IMR-90 (cell line): ENCODE results near the gene PRRC2A. TPM values are rescaled to one million over a fixed set of nuclear protein-coding genes. Genes with fewer than 3 reads are reported as not detected.

Source experiments
- ATAC-seq: fragments of 200-7000 bp; cut with Tn5 transposase; 2 replicates; pipeline ENCODE4 v1.9.1; 2020; ENCODE audit warnings: low read depth, mild to moderate bottlenecking, moderate library complexity
- BruUV-seq: library from RNA; stranded (reverse); fragments of 400-500 nt; replicated peaks from 2 replicates; lab custom pipeline; 2021; lab: Mats Ljungman, UMichigan
- CTCF ChIA-PET: fragments of 300-600 bp; formaldehyde crosslinking; extraction: SDS; loops from one replicate; lab custom pipeline; 2021; ENCODE audit warnings: antibody characterized with exemption; lab: Yijun Ruan, JAX
- POLR2A ChIA-PET: fragments of 300-600 bp; sonication (Branson Sonifier 250); formaldehyde crosslinking; loops from one replicate; lab custom pipeline; 2022; ENCODE audit warnings: antibody characterized with exemption; ENCODE audit not compliant: unreplicated experiment; lab: Charles Lee
- DNase-seq: peaks from one replicate; pipeline ENCODE4 v3.0.0; 2013
- H2AFZ ChIP-seq: replicated peaks from 2 replicates; pipeline ENCODE3; 2013; ENCODE audit warnings: low read length, mild to moderate bottlenecking; ENCODE audit not compliant: poor library complexity
- H2AK5ac ChIP-seq: 2 replicates; pipeline ENCODE4 v1.6.1; 2013; ENCODE audit warnings: low read depth, low read length, inconsistent platforms
- H2AK9ac ChIP-seq: replicated peaks from 2 replicates; pipeline ENCODE3; 2013; ENCODE audit warnings: mild to moderate bottlenecking, low read depth, low read length, moderate library complexity; ENCODE audit not compliant: poor library complexity
- H2BK120ac ChIP-seq: 2 replicates; pipeline ENCODE4 v1.6.1; 2013; ENCODE audit warnings: low read depth, low read length, inconsistent platforms
- H2BK15ac ChIP-seq: 3 replicates; pipeline ENCODE4 v1.6.1; 2013; ENCODE audit warnings: low read depth, low read length, inconsistent platforms
- H2BK20ac ChIP-seq: 2 replicates; pipeline ENCODE4 v1.6.1; 2013; ENCODE audit warnings: low read depth, mild to moderate bottlenecking, inconsistent platforms, low read length, moderate library complexity
- H2BK5ac ChIP-seq: 2 replicates; pipeline ENCODE4 v1.6.1; 2013; ENCODE audit warnings: mild to moderate bottlenecking, low read depth, low read length, inconsistent platforms; ENCODE audit not compliant: poor library complexity, severe bottlenecking
- H3K14ac ChIP-seq: replicated peaks from 2 replicates; pipeline ENCODE4 v1.6.1; 2013; ENCODE audit warnings: low read depth, low read length, inconsistent platforms
- H3K18ac ChIP-seq: 2 replicates; pipeline ENCODE4 v1.6.1; 2013; ENCODE audit warnings: low read depth, low read length, control low read depth
- H3K23ac ChIP-seq: 2 replicates; pipeline ENCODE4 v1.6.1; 2013; ENCODE audit warnings: low read depth, low read length, inconsistent platforms
- H3K27ac ChIP-seq: 2 replicates; pipeline ENCODE4 v1.5.1; 2013; ENCODE audit warnings: mild to moderate bottlenecking, control low read depth, low read length; ENCODE audit not compliant: insufficient read depth
- H3K27me3 ChIP-seq: 2 replicates; pipeline ENCODE4 v1.6.1; 2013; ENCODE audit warnings: low read length; ENCODE audit not compliant: control insufficient read depth, insufficient read depth
- H3K36me3 ChIP-seq: 2 replicates; pipeline ENCODE4 v1.6.1; 2013; ENCODE audit warnings: low read length, mixed read lengths; ENCODE audit not compliant: control insufficient read depth, insufficient read depth
- H3K4ac ChIP-seq: 2 replicates; pipeline ENCODE4 v1.6.1; 2013; ENCODE audit warnings: low read depth, low read length, inconsistent platforms
- H3K4me1 ChIP-seq: 2 replicates; pipeline ENCODE4 v1.6.1; 2013; ENCODE audit warnings: low read length, mixed read lengths; ENCODE audit not compliant: control insufficient read depth, insufficient read depth
- H3K4me2 ChIP-seq: 2 replicates; pipeline ENCODE4 v1.6.1; 2013; ENCODE audit warnings: low read depth, mild to moderate bottlenecking, control low read depth, low read length, moderate library complexity
- H3K4me3 ChIP-seq: 2 replicates; pipeline ENCODE4 v1.5.1; 2013; ENCODE audit warnings: low read depth, mild to moderate bottlenecking, control low read depth, low read length, moderate library complexity; ENCODE audit not compliant: insufficient read depth
- H3K56ac ChIP-seq: 2 replicates; pipeline ENCODE4 v1.6.1; 2013; ENCODE audit warnings: low read length, inconsistent platforms; ENCODE audit not compliant: insufficient read depth; ENCODE audit errors: extremely low read depth
- H3K79me1 ChIP-seq, 2 experiments: 2 replicates each; pipeline ENCODE4 v1.6.1; 2013; ENCODE audit warnings: low read length in 2 of 2, inconsistent platforms in 1 of 2, low read depth in 1 of 2
- H3K9ac ChIP-seq: 2 replicates; pipeline ENCODE4 v1.6.1; 2013; ENCODE audit warnings: low read depth, low read length, control low read depth
- H3K9me1 ChIP-seq: 2 replicates; pipeline ENCODE4 v1.6.1; 2013; ENCODE audit warnings: low read length, inconsistent platforms; ENCODE audit not compliant: insufficient read depth
- H3K9me3 ChIP-seq: 2 replicates; pipeline ENCODE4 v1.6.1; 2013; ENCODE audit warnings: low read length; ENCODE audit not compliant: control insufficient read depth, insufficient read depth
- H4K20me1 ChIP-seq: 2 replicates; pipeline ENCODE4 v1.6.1; 2013; ENCODE audit warnings: low read length, inconsistent platforms; ENCODE audit not compliant: insufficient read depth
- H4K5ac ChIP-seq: 2 replicates; pipeline ENCODE4 v1.6.1; 2013; ENCODE audit warnings: mild to moderate bottlenecking, low read depth, low read length, control low read depth
- H4K8ac ChIP-seq, 2 experiments: 2 replicates each; pipeline ENCODE4 v1.6.1; 2013; ENCODE audit warnings: low read depth in 2 of 2, low read length in 2 of 2, control low read depth in 1 of 2, inconsistent platforms in 1 of 2
- H4K91ac ChIP-seq: 2 replicates; pipeline ENCODE4 v1.6.1; 2013; ENCODE audit warnings: low read depth, low read length, inconsistent platforms; ENCODE audit not compliant: insufficient read depth
- CTCF ChIP-seq: conservative IDR thresholded peaks from 2 replicates; pipeline ENCODE4 v1.5.1; 2012; ENCODE audit warnings: mild to moderate bottlenecking, low read depth, low read length, improper control_type of control experiment
- MAZ ChIP-seq: IDR thresholded peaks from 2 replicates; pipeline ENCODE4 v1.6.1; 2012; ENCODE audit warnings: low read depth, mild to moderate bottlenecking, low read length, improper control_type of control experiment, moderate library complexity, borderline replicate concordance
- MXI1 ChIP-seq: IDR thresholded peaks from 2 replicates; pipeline ENCODE4 v1.6.1; 2012; ENCODE audit warnings: low read depth, mild to moderate bottlenecking, low read length, moderate library complexity, borderline replicate concordance
- RCOR1 ChIP-seq: IDR thresholded peaks from 2 replicates; pipeline ENCODE4 v1.6.1; 2012; ENCODE audit warnings: mild to moderate bottlenecking, low read length, improper control_type of control experiment; ENCODE audit not compliant: insufficient replicate concordance
- RFX5 ChIP-seq: IDR thresholded peaks from 2 replicates; pipeline ENCODE4 v1.8.0; 2012; ENCODE audit warnings: low read depth, mild to moderate bottlenecking, low read length, moderate library complexity
- SMC3 ChIP-seq: fragments of 150-350 bp; IDR thresholded peaks from 2 replicates; pipeline ENCODE4 v1.6.1; 2016; ENCODE audit warnings: low read depth, mild to moderate bottlenecking, antibody characterized with exemption, low read length, moderate library complexity
- USF2 ChIP-seq: fragments of 150-350 bp; IDR thresholded peaks from 2 replicates; pipeline ENCODE4 v1.6.1; 2017; ENCODE audit warnings: mild to moderate bottlenecking, antibody characterized with exemption, low read length, low read depth
- WGBS, 2 experiments: methylation state at CpG; one replicate each; pipeline versions ENCODE4 v1.1.5 to v1.1.7; 2013; ENCODE audit warnings: missing lambda C conversion rate in 2 of 2; ENCODE audit not compliant: insufficient read length in 1 of 2; ENCODE audit errors: extremely low coverage in 2 of 2; 5-methylcytosine and 5-hydroxymethylcytosine counted together
- dilution Hi-C: fragments of 300-500 bp; cut with HindIII; formaldehyde crosslinking; loops from one replicate; pipeline ENCODE4 v1.14.3; 2018; ENCODE audit warnings: low sequenced_read_pairs; ENCODE audit not compliant: unreplicated experiment
- in situ Hi-C: fragments of 300-500 bp; cut with MboI; formaldehyde crosslinking; loops from 3 replicates; pipeline ENCODE4 v1.14.3; 2019; ENCODE audit warnings: low sequenced_read_pairs, inconsistent platforms, mixed read lengths
- intact Hi-C: fragments of 100-400 bp; cut with micrococcal nuclease; formaldehyde crosslinking; loops from 2 replicates; pipeline ENCODE4 v1.10.0; 2022
- polyA plus RNA-seq, 3 experiments: library from polyadenylated mRNA; depleted of rRNA; stranded (reverse); fragments of >200 nt; gene quantifications; 2 replicates each; pipeline ENCODE4 v1.2.3, GENCODE V29; 2012; ENCODE audit warnings: low replicate concordance in 1 of 3
- total RNA-seq: library from RNA; depleted of rRNA; stranded (reverse); fragments of >200 nt; gene quantifications from 2 replicates; pipeline ENCODE4 v1.2.3, GENCODE V29; 2012

Gene PRRC2A
- total and polyA plus RNA-seq, 2 of the 4 experiments (the other 2 are of a cell fraction): 7.7 to 88.6 TPM

GRCh38 chr6:31659649-31660380 is 39.3 kb downstream of the PRRC2A start:
- Histone ChIP-seq H3K9me3 (no peaks in the 10 kb centered on the region), H4K8ac (peak overlapping the region; percentile 82 to 95), H3K27ac (peak overlapping the region; percentile 93), H3K4me1 (peaks cover 21% of the 10 kb centered on the region), H3K9ac (peak overlapping the region; percentile 98), H4K91ac (peak overlapping the region; percentile 86), H3K4me3 (peak overlapping the region; percentile 92), H4K20me1 (peaks cover 17% of the 10 kb centered on the region), H2BK15ac (no peak overlapping the region), H3K36me3 (peaks cover 15% of the 10 kb centered on the region), H3K56ac (peak overlapping the region; percentile 90), H2AK9ac (peak overlapping the region; percentile 90), H2AK5ac (peak overlapping the region; percentile 89), H3K18ac (peak overlapping the region; percentile 47; the same call in 1 of the 2 replicates), H2AFZ (peak overlapping the region; percentile 89), H3K27me3 (no peaks in the 10 kb centered on the region), H3K4ac (peak overlapping the region; percentile 88), H2BK120ac (peak overlapping the region; percentile 18; the same call in 1 of the 2 replicates), H2BK20ac (no peak overlapping the region), H3K23ac (peak overlapping the region; percentile 57), H4K5ac (peak overlapping the region; percentile 57), H2BK5ac (peak overlapping the region; percentile 78), H3K9me1 (peaks cover 17% of the 10 kb centered on the region; the same call in 1 of the 2 replicates), H3K4me2 (peak overlapping the region; percentile 87), H3K79me1 (peaks cover 26 to 80% of the 10 kb centered on the region in 2 experiments; a peak in 3 of 4 replicates), H3K14ac (peak overlapping the region; percentile 95)
- CTCF ChIA-PET: no interaction called here
- 39% methylated on average over 7 of the region's 13 CpGs; no CpG with 5 or more reads in 1 of the 2 experiments for WGBS, 2 experiments
- DNase-seq (peak; percentile 23), ATAC-seq (no peak; the same call in 1 of the 2 replicates)
- POLR2A ChIA-PET: interaction anchor here (1.0 to 1.1 kb wide), 2 partner anchors 43 to 161 kb away, joined by 3 read pairs; partner anchors contain the start of gene ABHD16A
- dilution Hi-C loops: no loop called here
- TF ChIP-seq SMC3 (no peak), RFX5 (no peak), RCOR1 (no peak), MXI1 (no peak), CTCF (no peak), MAZ (no peak), USF2 (no peak)
- in situ Hi-C loops: no loop called here
- intact Hi-C loops: loop anchor here (5.0 kb wide), 1 partner anchor 172 kb away; no protein-coding TSS in a partner anchor
- BruUV-seq: TSS peak; percentile 43
